Endometrial microvascular endothelial cells (primary cell): ENCODE results near the gene GNAI2. TPM values are rescaled to one million over a fixed set of nuclear protein-coding genes. Genes with fewer than 3 reads are reported as not detected.
"Not testable (repeated sequence)": the region's sequence is repeated elsewhere in the genome, so short reads cannot be mapped to it uniquely, and the experiment has no call there.

ENCODE experiments used
- in situ Hi-C: cut with HindIII; loops from 2 replicates; pipeline ENCODE4 v1.10.0; 2017; ENCODE audit warnings: low sequenced_read_pairs, low pct_unique_long_range_greater_than_20kb; ENCODE audit errors: inconsistent ontology term
- total RNA-seq: library from RNA; depleted of rRNA; stranded (reverse); fragments of >200 nt; gene quantifications from one replicate; pipeline ENCODE4 v1.2.3, GENCODE V29; 2015; ENCODE audit errors: inconsistent ontology term

The GNAI2 gene
- total RNA-seq, 1 donor from 2014 or later = 611 TPM

DNA sequence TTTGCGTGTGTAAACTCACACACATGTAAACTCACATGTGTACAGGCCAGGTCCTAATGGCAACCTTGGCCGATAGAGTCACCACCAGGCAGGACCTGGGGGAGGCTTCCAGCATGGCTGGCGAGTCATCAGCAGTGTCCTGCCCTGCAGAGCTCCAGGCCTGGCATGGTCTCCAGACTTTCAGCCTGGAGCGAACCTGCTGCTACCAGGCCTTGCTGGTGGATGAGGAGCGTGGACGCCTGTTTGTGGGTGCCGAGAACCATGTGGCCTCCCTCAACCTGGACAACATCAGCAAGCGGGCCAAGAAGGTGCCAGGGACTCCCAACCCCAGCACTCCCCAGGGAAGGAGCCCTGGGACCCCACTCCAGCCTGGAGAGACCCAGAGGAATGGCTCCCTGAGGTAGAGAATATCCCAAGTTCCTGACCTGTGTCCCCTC, 34.0 kb downstream of the GNAI2 start:
- in situ Hi-C loops = no loop called here

DNA sequence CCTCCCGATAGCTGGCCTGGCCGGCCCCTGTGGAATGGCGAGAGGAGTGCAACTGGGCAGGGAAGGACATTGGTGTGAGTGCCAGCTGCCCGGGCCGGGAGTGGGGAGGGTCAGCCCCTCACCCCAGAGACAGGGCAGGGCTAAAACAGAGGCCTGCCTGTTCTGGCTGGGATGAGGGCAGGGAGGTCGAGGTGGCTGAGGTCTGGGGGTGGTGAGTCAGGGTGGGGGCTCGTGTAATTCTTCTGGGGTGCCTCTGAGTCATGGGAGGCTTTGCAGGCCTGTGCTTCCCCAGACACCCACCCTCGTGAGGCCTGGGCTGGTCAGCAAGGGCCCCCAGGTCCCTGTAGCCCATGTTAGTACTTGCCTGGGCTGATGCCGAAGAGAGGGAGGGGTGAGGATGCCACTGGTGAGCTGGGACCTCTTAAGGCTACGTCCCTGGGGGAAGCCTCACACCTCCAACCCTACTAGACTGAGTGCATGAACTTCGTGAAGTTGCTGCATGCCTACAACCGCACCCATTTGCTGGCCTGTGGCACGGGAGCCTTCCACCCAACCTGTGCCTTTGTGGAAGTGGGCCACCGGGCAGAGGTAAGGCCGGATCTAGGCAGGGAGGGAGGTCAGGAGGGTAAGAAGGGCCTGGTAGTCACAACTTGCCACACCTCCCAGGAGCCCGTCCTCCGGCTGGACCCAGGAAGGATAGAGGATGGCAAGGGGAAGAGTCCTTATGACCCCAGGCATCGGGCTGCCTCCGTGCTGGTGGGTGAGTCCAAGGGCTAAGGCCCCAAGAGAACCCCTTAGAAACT, 34.6 kb downstream of the GNAI2 start:
- in situ Hi-C loops = no loop called here

DNA sequence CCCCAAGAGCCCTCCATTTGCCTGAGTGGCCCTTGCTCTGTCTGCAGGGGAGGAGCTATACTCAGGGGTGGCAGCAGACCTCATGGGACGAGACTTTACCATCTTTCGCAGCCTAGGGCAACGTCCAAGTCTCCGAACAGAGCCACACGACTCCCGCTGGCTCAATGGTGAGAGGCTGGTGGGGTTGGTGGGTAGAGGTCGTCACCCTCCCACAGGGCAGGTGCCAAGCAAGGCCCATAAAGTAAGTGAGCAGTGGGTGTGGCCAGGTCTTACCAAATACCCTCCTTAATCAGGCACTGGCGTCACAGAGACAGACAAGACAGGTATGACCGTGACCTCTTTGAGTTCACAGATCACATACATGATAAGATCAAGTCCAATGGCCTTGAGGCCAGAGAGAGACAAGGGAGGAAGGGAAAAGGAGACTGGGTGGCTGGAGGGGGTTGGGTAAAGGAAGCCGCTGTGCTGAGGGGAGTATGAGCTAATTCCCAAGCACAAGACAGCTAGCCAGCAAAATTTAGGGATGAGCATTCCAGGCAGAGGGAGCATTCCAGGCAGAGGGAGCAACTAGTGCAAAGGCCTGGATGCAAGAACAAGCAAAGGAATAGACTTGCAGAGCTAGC, 35.4 kb downstream of the GNAI2 start:
- in situ Hi-C loops = no loop called here

DNA sequence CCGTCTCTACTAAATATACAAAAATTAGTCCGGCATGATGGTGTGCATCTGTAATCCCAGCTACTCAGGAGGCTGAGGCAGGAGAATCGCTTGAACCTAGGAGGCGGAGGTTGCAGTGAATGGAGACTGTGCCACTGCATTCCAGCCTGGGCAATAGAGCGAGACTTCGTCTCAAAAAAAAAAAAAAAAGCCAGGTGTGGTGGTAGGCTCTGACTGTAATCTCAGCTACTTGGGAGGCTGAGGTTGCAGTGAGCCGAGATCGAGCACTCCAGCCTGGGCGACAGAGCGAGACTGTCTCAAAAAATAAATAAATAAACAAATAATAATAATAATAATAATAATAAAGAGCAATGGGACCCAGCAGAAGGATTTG, 36.5 kb downstream of the GNAI2 start:
- in situ Hi-C loops = not testable (repeated sequence)

DNA sequence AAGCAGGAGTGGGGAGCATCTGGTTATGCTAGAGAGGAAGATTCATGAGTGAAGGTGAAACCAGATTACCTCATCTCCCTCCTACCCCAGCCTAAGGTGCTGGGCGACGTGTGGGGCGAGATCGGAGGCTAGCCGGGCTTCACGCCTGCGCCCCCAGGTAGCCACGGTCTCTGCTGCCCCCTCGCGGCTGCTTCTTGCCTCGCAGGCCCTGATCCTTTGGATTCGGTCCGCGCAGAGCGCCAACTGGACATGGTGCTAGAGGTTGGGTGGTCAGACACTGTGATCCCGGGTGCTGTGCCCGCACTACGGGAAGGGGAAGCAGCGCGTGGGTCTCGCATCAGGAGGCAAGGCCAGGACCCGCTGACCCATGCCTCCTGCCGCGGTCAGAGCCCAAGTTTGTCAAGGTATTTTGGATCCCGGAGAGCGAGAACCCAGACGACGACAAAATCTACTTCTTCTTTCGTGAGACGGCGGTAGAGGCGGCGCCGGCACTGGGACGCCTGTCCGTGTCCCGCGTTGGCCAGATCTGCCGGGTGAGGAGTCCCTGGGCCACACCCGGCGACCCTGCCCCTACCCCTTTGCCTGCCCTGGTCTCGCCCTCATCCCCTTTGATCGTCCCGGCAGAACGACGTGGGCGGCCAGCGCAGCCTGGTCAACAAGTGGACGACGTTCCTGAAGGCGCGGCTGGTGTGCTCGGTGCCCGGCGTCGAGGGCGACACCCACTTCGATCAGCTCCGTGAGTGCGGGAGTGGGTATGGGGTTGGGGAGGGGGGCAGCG, 37.1 kb downstream of the GNAI2 start:
- in situ Hi-C loops = no loop called here

DNA sequence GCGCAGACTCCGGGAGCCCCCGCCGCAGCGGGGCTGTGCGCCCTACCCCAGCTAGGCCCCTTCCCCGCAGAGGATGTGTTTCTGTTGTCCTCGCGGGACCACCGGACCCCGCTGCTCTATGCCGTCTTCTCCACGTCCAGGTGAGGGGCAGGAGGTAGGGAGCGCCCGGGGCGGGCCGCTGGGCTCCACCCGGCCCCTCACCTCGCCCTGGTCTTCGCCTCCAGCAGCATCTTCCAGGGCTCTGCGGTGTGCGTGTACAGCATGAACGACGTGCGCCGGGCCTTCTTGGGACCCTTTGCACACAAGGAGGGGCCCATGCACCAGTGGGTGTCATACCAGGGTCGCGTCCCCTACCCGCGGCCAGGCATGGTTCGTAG, 37.7 kb downstream of the GNAI2 start:
- in situ Hi-C loops = no loop called here

DNA sequence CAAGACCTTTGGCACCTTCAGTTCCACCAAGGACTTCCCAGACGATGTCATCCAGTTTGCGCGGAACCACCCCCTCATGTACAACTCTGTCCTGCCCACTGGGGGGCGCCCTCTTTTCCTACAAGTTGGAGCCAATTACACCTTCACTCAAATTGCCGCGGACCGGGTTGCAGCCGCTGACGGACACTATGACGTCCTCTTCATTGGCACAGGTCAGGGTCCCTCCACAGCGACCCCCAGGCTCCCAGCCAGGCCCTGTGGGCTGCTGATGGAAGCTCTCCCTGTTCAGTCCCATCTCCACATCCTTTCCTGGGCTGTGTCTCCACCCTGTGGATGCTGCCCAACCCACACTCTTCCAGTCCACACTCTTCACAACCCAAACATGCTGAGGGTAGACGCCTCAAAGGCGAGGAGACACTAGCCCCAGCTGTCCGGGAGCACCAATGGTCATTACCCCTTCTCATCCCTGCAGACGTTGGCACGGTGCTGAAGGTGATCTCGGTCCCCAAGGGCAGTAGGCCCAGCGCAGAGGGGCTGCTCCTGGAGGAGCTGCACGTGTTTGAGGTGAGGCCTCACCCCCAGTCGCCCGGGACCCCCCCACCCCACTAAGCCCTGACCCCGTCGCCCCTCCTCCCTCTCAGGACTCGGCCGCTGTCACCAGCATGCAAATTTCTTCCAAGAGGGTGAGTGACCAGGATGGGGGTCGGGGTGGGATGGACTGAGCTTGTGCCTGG, 38.5 kb downstream of the GNAI2 start:
- in situ Hi-C loops = no loop called here

DNA sequence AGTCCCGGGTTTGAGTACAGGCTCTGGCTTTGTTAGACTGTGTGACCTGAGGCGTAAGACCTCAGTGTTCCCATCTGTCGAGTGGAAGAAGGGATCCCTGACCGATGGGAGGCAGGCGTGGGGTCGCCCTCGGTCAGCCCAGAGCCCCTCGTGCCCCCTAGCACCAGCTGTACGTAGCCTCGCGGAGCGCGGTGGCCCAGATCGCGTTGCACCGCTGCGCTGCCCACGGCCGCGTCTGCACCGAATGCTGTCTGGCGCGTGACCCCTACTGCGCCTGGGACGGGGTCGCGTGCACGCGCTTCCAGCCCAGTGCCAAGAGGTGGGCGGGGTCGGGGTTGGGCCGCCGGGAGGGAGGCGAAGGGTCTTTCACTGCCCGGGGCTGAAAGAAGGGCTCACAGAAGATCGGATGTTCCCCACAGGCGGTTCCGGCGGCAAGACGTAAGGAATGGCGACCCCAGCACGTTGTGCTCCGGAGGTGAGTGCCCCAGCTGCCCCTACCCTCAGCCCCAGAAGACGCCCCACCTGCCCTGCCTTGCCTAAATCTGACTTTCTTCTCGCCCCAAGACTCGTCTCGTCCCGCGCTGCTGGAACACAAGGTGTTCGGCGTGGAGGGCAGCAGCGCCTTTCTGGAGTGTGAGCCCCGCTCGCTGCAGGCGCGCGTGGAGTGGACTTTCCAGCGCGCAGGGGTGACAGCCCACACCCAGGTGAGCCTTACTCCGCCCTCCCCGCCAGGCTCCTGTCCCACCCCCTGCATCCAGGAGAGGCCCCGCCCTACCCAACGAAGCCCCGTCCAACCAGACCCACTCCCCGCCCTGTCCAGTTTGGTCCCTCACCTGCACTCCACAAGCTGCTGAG, 39.4 kb downstream of the GNAI2 start:
- in situ Hi-C loops = no loop called here

DNA sequence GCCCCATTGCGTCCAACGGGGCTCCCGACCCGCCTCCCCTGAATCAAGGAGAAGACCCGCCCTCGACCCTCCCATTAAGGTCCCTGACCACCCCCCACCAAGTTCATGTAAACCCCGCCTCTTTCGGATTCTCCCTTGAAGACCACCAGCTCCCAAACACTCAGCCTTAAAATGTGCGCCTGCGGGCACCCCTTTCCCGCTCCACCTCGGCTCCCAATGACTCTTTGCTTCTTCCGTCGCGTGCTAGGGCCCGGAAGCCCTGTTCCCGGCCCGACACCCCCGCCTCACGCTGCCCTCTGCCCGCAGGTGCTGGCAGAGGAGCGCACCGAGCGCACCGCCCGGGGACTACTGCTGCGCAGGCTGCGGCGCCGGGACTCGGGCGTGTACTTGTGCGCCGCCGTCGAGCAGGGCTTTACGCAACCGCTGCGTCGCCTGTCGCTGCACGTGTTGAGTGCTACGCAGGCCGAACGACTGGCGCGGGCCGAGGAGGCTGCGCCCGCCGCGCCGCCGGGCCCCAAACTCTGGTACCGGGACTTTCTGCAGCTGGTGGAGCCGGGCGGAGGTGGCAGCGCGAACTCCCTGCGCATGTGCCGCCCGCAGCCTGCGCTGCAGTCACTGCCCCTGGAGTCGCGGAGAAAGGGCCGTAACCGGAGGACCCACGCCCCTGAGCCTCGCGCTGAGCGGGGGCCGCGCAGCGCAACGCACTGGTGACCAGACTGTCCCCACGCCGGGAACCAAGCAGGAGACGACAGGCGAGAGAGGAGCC, 40.2 kb downstream of the GNAI2 start:
- in situ Hi-C loops = no loop called here

DNA sequence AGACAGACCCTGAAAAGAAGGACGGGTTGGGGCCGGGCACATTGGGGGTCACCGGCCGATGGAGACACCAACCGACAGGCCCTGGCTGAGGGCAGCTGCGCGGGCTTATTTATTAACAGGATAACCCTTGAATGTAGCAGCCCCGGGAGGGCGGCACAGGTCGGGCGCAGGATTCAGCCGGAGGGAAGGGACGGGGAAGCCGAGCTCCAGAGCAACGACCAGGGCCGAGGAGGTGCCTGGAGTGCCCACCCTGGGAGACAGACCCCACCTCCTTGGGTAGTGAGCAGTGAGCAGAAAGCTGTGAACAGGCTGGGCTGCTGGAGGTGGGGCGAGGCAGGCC, 40.7 kb downstream of the GNAI2 start:
- in situ Hi-C loops = no loop called here

DNA sequence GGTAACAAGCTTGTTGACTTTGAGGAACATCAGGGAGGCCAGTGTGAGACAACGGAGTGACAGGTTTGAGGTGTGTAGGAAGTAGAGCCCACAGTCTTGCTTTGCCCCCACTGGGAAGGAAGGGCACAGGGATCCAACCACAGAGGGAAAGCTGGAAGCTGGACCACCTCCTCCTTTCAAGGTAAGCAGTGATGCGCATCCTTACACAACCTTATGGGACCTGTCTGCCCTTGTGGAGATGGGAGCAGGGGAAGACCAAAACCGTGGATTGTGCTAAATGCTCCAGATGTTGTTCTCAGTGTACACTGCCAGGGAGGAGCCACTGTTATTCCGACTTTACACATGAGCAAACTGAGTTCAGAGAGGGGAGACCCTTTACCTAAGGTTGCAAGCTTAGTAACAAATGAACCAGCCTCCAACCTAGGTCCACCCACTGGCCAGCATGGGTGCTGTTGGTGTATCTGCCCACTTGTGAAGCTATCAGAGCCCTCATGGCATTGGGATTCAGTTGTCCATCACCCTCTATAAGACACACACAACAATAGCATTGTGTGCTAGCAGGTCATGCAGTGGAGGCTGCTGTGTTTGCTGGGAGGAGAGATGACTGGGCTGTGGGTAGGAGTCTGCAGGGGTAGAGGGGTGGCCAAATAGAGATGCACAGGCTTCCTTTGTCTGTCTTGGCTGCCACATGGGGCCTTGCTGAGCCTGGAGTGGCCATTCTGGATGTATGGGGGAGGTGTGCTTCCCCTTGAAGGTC, 42.3 kb downstream of the GNAI2 start:
- in situ Hi-C loops = no loop called here

DNA sequence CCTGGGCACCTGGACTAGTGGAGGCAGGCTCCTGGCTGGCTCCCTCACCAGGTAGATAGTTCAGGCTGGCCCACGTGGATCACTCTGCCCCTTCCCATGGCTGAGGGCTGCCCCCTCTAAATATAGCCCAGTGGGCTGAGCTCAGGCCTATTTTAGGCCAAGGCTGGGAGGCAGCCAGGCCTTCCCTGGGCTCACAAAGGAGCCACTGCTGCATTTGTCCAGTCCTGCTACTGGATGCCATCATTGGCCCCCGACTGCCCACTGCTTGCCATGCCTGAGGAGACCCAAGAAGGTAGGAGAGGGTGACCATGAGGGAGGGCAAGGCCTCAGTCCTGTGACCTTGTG, 42.8 kb downstream of the GNAI2 start, which contains the start of gene LSMEM2:
LSMEM2 (plus strand) TSS at position 208 of the 345 bp plus-strand sequence; CDS start at position 235, 27 bp downstream.
- in situ Hi-C loops = no loop called here

DNA sequence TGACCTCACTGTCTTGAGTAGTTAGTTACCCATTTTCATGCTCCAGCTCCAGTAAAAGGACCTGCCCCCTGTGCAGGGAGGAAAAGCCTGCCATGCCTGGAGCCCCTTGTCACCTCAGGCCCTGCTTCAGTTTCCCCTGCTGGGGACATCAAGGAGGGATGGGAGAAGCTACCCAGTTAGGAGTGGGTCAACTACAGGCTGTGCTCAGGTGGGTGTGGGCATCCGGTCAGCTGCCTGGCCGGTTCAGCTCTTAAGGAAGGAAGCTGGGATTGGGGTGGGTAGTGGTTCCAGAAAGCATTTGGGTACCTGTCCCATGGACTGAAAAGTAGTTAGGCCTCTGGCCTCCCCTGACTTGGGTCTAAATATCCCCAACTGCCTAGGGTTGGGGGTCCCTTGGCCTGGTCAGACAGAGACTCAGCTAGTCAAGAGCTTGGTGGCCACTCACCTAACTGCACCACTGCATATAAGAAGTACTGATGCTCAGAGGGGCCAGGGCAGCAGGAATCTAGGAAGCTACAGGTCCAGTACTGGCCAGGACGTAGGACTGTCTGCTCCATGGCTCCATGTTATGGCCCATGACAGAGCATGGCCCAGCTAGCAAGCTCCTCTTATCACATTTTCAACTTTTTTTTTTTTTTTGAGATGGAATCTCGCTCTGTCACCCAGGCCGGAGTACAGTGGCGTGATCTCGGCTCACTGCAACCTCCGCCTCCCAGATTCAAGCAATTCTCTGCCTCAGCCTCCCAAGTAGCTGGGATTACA, 43.4 kb downstream of the GNAI2 start:
- in situ Hi-C loops = no loop called here

DNA sequence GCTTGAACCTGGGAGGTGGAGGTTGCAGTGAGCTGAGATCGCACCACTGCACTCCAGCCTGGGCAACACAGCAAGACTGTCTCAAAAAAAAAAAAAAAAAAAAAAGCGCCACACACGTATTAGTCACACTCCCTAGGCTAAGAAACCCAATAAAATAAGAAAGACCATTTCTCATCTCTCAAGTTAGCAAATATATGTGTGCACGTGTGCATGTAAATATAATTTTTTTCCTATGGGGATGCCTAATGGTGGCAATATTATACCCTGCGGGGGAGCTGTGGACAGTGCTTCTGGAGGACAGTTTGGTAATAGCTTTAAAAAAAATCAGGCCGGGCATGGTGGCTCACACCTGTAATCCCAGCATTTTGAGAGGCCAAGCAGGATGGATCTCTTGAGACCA, 48.1 kb downstream of the GNAI2 start:
- in situ Hi-C loops = not testable (repeated sequence)

DNA sequence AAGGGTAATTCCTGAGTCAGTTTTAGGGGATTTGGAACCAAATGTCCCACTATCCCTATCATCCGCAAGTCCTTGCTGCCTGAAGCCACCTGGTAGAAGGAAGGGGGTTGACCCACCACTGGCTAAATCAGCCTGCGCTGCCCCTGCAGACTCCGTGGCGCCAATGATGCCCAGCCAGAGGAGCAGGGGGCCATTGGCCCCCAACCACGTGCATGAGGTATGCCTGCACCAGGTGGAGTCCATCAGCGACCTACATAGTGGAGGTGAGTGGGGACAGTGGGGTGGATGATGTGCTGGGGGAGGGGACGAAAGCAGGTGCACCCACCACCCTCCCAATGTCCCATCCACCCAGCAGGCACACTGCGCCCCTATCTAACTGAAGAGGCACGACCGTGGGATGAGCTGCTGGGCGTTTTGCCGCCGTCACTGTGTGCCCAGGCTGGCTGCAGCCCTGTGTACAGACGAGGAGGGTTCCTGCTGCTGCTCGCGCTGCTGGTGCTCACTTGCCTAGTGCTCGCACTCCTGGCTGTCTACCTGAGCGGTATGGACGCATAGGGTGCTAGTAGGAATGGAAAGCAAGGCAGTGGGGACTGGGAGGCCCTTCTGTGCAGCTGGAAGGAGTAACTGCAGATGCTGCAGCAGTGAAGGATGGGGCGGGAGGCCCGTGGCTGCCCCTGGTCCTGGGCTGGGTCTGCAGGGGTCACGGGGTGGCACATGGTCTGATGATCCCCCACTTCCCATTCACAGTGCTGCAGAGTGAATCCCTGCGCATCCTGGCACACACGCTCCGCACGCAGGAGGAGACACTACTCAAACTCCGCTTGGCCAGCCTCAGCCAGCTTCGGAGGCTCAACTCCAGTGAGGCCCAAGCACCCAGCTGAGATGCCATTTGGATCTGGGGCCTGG, 50.6 kb downstream of the GNAI2 start:
- in situ Hi-C loops = no loop called here

DNA sequence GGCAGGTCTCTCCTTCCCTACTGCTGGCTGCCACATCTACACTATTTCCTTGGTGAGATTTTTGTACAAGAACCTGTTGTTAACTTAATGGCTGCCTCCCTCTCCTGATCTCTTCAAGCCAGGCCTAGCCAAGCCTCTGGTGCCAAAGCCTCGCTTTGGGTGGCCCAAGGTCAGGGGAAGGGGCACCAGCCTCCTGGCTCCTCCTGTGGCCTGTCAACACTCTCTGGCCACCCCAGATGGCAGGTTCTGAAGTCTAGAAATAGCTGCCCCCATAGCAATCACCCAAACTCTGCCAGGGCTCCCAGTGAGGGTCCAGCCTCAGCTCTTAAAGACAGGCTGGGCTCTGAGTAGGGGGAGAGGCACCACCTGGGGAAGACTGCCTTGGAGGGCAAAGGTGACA, 51.3 kb downstream of the GNAI2 start:
- in situ Hi-C loops = no loop called here
